Measurements from ENCODE around the gene SRR. TPM values are rescaled to one million over a fixed set of nuclear protein-coding genes. Genes with fewer than 3 reads are reported as not detected.
"Not testable (repeated sequence)": the region's sequence is repeated elsewhere in the genome, so short reads cannot be mapped to it uniquely, and the experiment has no call there.

The SRR gene, protein sequence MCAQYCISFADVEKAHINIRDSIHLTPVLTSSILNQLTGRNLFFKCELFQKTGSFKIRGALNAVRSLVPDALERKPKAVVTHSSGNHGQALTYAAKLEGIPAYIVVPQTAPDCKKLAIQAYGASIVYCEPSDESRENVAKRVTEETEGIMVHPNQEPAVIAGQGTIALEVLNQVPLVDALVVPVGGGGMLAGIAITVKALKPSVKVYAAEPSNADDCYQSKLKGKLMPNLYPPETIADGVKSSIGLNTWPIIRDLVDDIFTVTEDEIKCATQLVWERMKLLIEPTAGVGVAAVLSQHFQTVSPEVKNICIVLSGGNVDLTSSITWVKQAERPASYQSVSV
- total RNA-seq (2021; ENCODE audit: unreplicated experiment), result 11.8 TPM
- 4.6 TPM for polyA plus RNA-seq (2012; ENCODE audit: insufficient read length)
- Bru-seq, nascent RNA, result percentile 56 among the genes with signal in this experiment
- BruChase-seq, experiment 1, labeled RNA remaining after a 2-hour chase, result percentile 55 among the genes with signal in this experiment
- percentile 60 among the genes with signal in this experiment for BruChase-seq, experiment 2, labeled RNA remaining after a 6-hour chase
- long read RNA-seq, transcript SRR-201 (8 exons, 2,728 nt), result major isoform, 13 of 18 reads
- long read RNA-seq, partial matches to known transcripts, result 0 of 18 reads
- long read RNA-seq, other reads (novel, unspliced or antisense), result 5 of 18 reads

DNA sequence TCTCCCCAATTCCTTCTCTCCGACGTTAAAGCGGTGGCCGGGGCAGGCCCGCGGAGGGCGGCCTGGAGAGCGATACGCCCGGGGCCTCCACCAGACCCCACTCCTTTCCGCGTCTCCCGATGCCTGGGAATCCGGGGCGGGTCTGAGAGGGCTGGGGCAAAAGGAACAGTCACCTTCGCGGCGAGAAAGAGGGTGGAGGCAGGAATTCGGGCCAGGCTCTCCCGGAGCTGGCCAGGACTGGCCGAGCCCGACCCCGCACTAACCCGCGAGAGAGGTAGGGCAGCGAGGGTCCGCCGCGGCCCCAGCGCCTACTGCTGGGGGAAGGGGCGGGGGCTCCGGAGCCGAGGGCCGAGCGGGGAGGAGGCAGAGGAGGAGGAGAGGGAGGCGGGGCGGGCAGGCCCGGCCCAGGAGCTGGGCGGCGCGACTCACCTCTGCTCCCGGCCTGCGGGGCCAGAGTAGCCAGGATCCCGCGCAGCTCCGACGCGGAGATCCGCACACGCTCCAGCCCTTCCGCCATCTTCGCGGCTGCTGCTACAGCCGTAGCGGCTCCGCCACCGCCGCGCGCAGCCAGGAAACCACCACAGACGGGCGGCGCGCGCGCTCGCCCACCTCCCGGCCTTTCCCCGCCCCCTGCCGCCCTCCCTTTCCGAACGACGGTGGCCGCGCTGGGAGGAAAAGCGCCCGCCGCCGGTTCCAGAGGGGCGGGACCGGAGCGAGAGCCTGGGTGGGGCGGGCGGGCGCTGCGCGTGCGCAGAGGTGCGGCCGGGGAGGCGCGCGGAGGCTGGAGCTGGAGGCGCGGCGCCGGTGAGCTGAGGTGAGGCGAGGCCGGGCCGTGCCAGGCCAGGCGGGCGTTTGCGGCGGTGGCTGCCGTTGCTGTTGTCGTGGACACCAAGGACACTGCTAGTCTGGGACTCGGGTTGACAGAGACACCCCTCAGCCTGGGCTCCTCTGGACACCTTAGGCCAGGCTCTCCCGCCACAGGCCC lies at the start of gene SRR, which contains the start of gene SMG6:
Gene SRR, plus strand, starts transcription at position 747 of the 985 bp plus-strand sequence. CDS start 11,611 bp downstream, outside the sequence.
Gene SMG6, minus strand, starts transcription at position 582 of the 985 bp plus-strand sequence. Its CDS starts 65 bp downstream, at position 517.
- H3K9me3 ChIP-seq (ENCODE audit: control insufficient read depth, insufficient read depth, low read depth, low read length), result no peaks in the 10 kb centered on the region
- POLR2A ChIA-PET, result interaction anchor here (0.7 kb wide), 1 partner anchor 158 kb away, joined by 3 read pairs; no protein-coding TSS in a partner anchor
- H3K27ac ChIP-seq (ENCODE audit: low read length), result peak within 1 kb of the TSS; percentile 83
- CTCF ChIA-PET, result interaction anchor here (0.6 kb wide), 1 partner anchor 372 kb away, joined by 3 read pairs; no protein-coding TSS in a partner anchor
- TF ChIP-seq POLR2AphosphoS5 (IDR thresholded peaks at IDR 0.05; ENCODE audit: low read depth, low read length) (peak; percentile 72), TCF7L2 (IDR thresholded peaks at IDR 0.05; ENCODE audit: low read depth, low read length) (no peak)
- TF ChIP-seq, protein P1, sequence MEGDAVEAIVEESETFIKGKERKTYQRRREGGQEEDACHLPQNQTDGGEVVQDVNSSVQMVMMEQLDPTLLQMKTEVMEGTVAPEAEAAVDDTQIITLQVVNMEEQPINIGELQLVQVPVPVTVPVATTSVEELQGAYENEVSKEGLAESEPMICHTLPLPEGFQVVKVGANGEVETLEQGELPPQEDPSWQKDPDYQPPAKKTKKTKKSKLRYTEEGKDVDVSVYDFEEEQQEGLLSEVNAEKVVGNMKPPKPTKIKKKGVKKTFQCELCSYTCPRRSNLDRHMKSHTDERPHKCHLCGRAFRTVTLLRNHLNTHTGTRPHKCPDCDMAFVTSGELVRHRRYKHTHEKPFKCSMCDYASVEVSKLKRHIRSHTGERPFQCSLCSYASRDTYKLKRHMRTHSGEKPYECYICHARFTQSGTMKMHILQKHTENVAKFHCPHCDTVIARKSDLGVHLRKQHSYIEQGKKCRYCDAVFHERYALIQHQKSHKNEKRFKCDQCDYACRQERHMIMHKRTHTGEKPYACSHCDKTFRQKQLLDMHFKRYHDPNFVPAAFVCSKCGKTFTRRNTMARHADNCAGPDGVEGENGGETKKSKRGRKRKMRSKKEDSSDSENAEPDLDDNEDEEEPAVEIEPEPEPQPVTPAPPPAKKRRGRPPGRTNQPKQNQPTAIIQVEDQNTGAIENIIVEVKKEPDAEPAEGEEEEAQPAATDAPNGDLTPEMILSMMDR (IDR thresholded peaks at IDR 0.05), result no peak
- no peaks in the 10 kb centered on the region for H3K27me3 ChIP-seq (ENCODE audit: control insufficient read depth, insufficient read depth, low read length)
- H3K4me3 ChIP-seq (ENCODE audit: low read depth in 2 of 2, low read length in 2 of 2), result peak within 1 kb of the TSS; percentile 75 to 92
- H3K36me3 ChIP-seq (ENCODE audit: control insufficient read depth, insufficient read depth, low read length), result peaks cover 2% of the 10 kb centered on the region; the same call in 1 of the 2 replicates
- H3K4me1 ChIP-seq (ENCODE audit: control insufficient read depth, insufficient read depth, low read length), result peaks cover 3% of the 10 kb centered on the region
- intact Hi-C loops (cut with micrococcal nuclease; ENCODE audit: unreplicated experiment), result no loop called here
- in situ Hi-C loops (cut with HindIII; ENCODE audit: low pct_unique_long_range_greater_than_20kb, low sequenced_read_pairs), result no loop called here
- no TSS peak for BruUV-seq (replicated peaks)
- DNase-seq (ENCODE audit: low read depth, low spot score) (no peak), ATAC-seq (peak; percentile 98)

DNA sequence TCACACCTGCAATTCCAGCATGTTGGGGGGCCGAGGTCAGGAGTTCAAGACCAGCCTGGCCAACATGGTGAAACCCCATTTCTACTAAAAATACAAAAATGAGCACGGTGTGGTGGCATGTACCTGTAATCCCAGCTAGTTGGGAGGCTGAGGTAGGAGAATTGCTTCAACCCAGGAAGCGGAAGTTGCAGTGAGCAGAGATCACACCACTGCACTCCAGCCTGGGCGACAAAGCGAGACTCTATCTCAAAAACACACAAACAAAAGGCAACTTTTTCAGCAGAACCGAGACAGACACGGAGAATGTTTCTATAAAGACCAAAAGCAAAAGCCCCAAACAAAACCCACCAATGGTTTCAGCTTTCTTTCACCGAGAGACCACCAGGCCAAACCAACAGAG lies 44.9 kb upstream of the SRR start:
- H3K4me1 ChIP-seq (ENCODE audit: control insufficient read depth, insufficient read depth, low read length); H3K9me3 ChIP-seq (ENCODE audit: control insufficient read depth, insufficient read depth, low read depth, low read length); in situ Hi-C loops (cut with HindIII; ENCODE audit: low pct_unique_long_range_greater_than_20kb, low sequenced_read_pairs); H3K27me3 ChIP-seq (ENCODE audit: control insufficient read depth, insufficient read depth, low read length); H3K36me3 ChIP-seq (ENCODE audit: control insufficient read depth, insufficient read depth, low read length); ATAC-seq; DNase-seq (ENCODE audit: low read depth, low spot score); BruUV-seq (replicated peaks); POLR2A ChIA-PET; H3K4me3 ChIP-seq (ENCODE audit: low read depth in 2 of 2, low read length in 2 of 2); H3K27ac ChIP-seq (ENCODE audit: low read length); CTCF ChIA-PET; intact Hi-C loops (cut with micrococcal nuclease; ENCODE audit: unreplicated experiment): not testable (repeated sequence)

DNA sequence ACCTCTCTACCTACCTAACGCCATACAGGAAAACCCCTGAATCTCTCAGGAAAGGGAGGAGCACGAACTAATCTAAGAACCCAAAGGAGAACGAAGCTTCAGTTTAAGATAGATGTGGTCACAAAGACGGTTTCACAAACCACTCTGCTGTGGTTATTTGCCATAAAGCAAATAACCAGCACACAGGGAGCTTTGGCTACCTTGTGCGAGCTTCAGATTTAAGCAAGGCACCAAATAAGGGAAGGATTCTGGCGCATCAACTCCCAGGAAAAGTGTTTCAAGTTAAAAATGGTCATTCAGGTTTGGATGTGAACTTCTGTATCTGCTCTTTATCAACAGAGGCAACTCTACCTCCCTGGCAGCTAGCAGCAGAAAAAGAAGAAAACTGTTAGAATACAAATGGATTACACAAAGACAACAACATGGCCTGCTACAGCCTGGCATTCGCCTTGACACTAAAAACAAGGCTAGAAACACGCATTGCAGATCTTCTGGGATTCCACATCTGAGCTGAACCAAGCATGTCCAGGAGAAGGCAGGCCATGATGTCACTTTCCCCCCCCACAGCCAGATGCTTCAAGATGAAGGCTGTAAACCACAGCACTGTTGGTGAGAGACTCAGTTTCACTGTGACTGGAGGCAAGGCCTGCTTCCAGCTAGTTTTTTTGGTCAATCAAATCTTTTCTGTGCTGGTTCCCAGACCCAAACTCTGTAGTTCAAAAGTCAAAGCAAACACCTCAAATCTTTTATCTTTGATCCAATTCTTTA lies 43.8 kb upstream of the SRR start:
- BruUV-seq (replicated peaks), result no TSS peak
- ChIA-PET CTCF (no interaction called here), POLR2A (no interaction called here)
- ATAC-seq (no peak), DNase-seq (ENCODE audit: low read depth, low spot score) (no peak)
- H3K4me1 ChIP-seq (ENCODE audit: control insufficient read depth, insufficient read depth, low read length), result no peaks in the 10 kb centered on the region
- H3K27ac ChIP-seq (ENCODE audit: low read length), result no peak overlapping the region
- no peaks in the 10 kb centered on the region for H3K9me3 ChIP-seq (ENCODE audit: control insufficient read depth, insufficient read depth, low read depth, low read length)
- H3K36me3 ChIP-seq (ENCODE audit: control insufficient read depth, insufficient read depth, low read length), result no peaks in the 10 kb centered on the region
- H3K4me3 ChIP-seq (ENCODE audit: low read depth in 2 of 2, low read length in 2 of 2), result no peak overlapping the region
- no peaks in the 10 kb centered on the region for H3K27me3 ChIP-seq (ENCODE audit: control insufficient read depth, insufficient read depth, low read length)
- intact Hi-C loops (cut with micrococcal nuclease; ENCODE audit: unreplicated experiment), result no loop called here
- TF ChIP-seq, protein P1 (IDR thresholded peaks at IDR 0.05), result no peak
- TF ChIP-seq, protein P2, sequence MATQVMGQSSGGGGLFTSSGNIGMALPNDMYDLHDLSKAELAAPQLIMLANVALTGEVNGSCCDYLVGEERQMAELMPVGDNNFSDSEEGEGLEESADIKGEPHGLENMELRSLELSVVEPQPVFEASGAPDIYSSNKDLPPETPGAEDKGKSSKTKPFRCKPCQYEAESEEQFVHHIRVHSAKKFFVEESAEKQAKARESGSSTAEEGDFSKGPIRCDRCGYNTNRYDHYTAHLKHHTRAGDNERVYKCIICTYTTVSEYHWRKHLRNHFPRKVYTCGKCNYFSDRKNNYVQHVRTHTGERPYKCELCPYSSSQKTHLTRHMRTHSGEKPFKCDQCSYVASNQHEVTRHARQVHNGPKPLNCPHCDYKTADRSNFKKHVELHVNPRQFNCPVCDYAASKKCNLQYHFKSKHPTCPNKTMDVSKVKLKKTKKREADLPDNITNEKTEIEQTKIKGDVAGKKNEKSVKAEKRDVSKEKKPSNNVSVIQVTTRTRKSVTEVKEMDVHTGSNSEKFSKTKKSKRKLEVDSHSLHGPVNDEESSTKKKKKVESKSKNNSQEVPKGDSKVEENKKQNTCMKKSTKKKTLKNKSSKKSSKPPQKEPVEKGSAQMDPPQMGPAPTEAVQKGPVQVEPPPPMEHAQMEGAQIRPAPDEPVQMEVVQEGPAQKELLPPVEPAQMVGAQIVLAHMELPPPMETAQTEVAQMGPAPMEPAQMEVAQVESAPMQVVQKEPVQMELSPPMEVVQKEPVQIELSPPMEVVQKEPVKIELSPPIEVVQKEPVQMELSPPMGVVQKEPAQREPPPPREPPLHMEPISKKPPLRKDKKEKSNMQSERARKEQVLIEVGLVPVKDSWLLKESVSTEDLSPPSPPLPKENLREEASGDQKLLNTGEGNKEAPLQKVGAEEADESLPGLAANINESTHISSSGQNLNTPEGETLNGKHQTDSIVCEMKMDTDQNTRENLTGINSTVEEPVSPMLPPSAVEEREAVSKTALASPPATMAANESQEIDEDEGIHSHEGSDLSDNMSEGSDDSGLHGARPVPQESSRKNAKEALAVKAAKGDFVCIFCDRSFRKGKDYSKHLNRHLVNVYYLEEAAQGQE (IDR thresholded peaks at IDR 0.05; ENCODE audit: insufficient read depth in 1 of 2, low read depth in 2 of 2, low read length in 1 of 2), result no peak
- TF ChIP-seq SIN3A (IDR thresholded peaks at IDR 0.05; ENCODE audit: borderline replicate concordance, insufficient read depth, low read depth, low read length) (no peak), POLR2AphosphoS5 (IDR thresholded peaks at IDR 0.05; ENCODE audit: low read depth, low read length) (no peak), TCF7L2 (IDR thresholded peaks at IDR 0.05; ENCODE audit: low read depth, low read length) (no peak)
- in situ Hi-C loops (cut with HindIII; ENCODE audit: low pct_unique_long_range_greater_than_20kb, low sequenced_read_pairs), result no loop called here
